Neuronal stem cell (in vitro differentiated cells): ENCODE data around the gene EGFL8.

Experiments
- DNase-seq: peaks from one replicate; pipeline ENCODE4 v3.0.0-alpha.2; 2013; ENCODE audit warnings: low spot score
- H2AFZ ChIP-seq: one replicate; pipeline ENCODE4 v1.6.1; 2013; ENCODE audit warnings: mild to moderate bottlenecking, low read length, inconsistent platforms
- H2AK5ac ChIP-seq: 2 replicates; pipeline ENCODE4 v1.6.1; 2013; ENCODE audit warnings: low read depth, mild to moderate bottlenecking, inconsistent platforms, low read length, moderate library complexity, mixed read lengths
- H2BK120ac ChIP-seq: 2 replicates; pipeline ENCODE4 v1.6.1; 2013; ENCODE audit warnings: low read depth, mild to moderate bottlenecking, inconsistent platforms, low read length, moderate library complexity, mixed read lengths
- H2BK12ac ChIP-seq: one replicate; pipeline ENCODE4 v1.6.1; 2013; ENCODE audit warnings: low read length, inconsistent platforms
- H2BK15ac ChIP-seq: 2 replicates; pipeline ENCODE4 v1.6.1; 2013; ENCODE audit warnings: mild to moderate bottlenecking, low read length, inconsistent platforms, mixed read lengths
- H2BK5ac ChIP-seq: one replicate; pipeline ENCODE4 v1.6.1; 2013; ENCODE audit warnings: inconsistent platforms, mild to moderate bottlenecking, low read length, moderate library complexity
- H3K14ac ChIP-seq: one replicate; pipeline ENCODE4 v1.6.1; 2013; ENCODE audit warnings: low read length, inconsistent platforms
- H3K18ac ChIP-seq: 2 replicates; pipeline ENCODE4 v1.6.1; 2013; ENCODE audit warnings: low read length, inconsistent platforms
- H3K23ac ChIP-seq: 2 replicates; pipeline ENCODE4 v1.6.1; 2013; ENCODE audit warnings: low read depth, mild to moderate bottlenecking, mixed read lengths, low read length, inconsistent platforms; ENCODE audit not compliant: poor library complexity
- H3K27ac ChIP-seq: replicated peaks from 3 replicates; pipeline ENCODE4 v1.5.1; 2013; ENCODE audit warnings: low read length, inconsistent platforms
- H3K27me3 ChIP-seq, 3 experiments: 2 replicates each; pipeline ENCODE4 v1.6.1; 2013; ENCODE audit warnings: low read length in 3 of 3, mild to moderate bottlenecking in 2 of 3, inconsistent platforms in 1 of 3, low read depth in 1 of 3, mixed read lengths in 1 of 3, moderate library complexity in 1 of 3; ENCODE audit not compliant: control insufficient read depth in 3 of 3, insufficient read depth in 3 of 3
- H3K36me3 ChIP-seq, 2 donors: replicated peaks in 1 of 2; 2 replicates each; pipeline ENCODE4 v1.6.1; 2013; ENCODE audit warnings: low read length in 2 of 2; ENCODE audit not compliant: control insufficient read depth in 2 of 2, insufficient read depth in 2 of 2
- H3K4ac ChIP-seq: 2 replicates; pipeline ENCODE4 v1.6.1; 2013; ENCODE audit warnings: inconsistent platforms, mild to moderate bottlenecking, low read length, moderate library complexity
- H3K4me1 ChIP-seq, 2 donors: 1 replicate in 1 of 2; 2 replicates in 1 of 2; pipeline ENCODE4 v1.6.1; 2013; ENCODE audit warnings: low read length in 2 of 2, low read depth in 1 of 2; ENCODE audit not compliant: control insufficient read depth in 2 of 2, insufficient read depth in 1 of 2
- H3K4me2 ChIP-seq: one replicate; pipeline ENCODE4 v1.6.1; 2013; ENCODE audit warnings: mild to moderate bottlenecking, low read length, inconsistent platforms; ENCODE audit not compliant: insufficient read depth, poor library complexity, severe bottlenecking
- H3K4me3 ChIP-seq, 2 donors: 2 replicates each; pipeline ENCODE4 v1.5.1; 2013; ENCODE audit warnings: low read length in 2 of 2, mild to moderate bottlenecking in 2 of 2, inconsistent platforms in 1 of 2, moderate library complexity in 1 of 2
- H3K79me1 ChIP-seq: one replicate; pipeline ENCODE4 v1.6.1; 2013; ENCODE audit warnings: low read depth, mild to moderate bottlenecking, inconsistent platforms, low read length, moderate library complexity
- H3K9ac ChIP-seq: one replicate; pipeline ENCODE4 v1.6.1; 2013; ENCODE audit warnings: mild to moderate bottlenecking, low read depth, low read length, inconsistent platforms; ENCODE audit not compliant: poor library complexity
- H3K9me3 ChIP-seq, 2 donors: replicated peaks in 1 of 2; 2 replicates each; pipeline versions ENCODE3 to v1.6.1; 2013; ENCODE audit warnings: low read length in 2 of 2, mild to moderate bottlenecking in 2 of 2, inconsistent platforms in 1 of 2, low read depth in 1 of 2, mixed read lengths in 1 of 2, moderate library complexity in 1 of 2; ENCODE audit not compliant: control insufficient read depth in 2 of 2, insufficient read depth in 1 of 2
- H4K8ac ChIP-seq: one replicate; pipeline ENCODE4 v1.6.1; 2013; ENCODE audit warnings: low read depth, mild to moderate bottlenecking, inconsistent platforms, low read length, moderate library complexity
- H4K91ac ChIP-seq: one replicate; pipeline ENCODE4 v1.6.1; 2013; ENCODE audit warnings: low read length, low read depth, mild to moderate bottlenecking, inconsistent platforms; ENCODE audit not compliant: poor library complexity
- WGBS, 2 donors: extraction: QIAGEN DNeasy Blood & Tissue Kit; methylation state at CpG; one replicate each; pipeline ENCODE4 v1.1.7; 2013; ENCODE audit warnings: missing lambda C conversion rate in 2 of 2, mixed read lengths in 1 of 2; ENCODE audit not compliant: insufficient read length in 2 of 2, insufficient replicate concordance in 1 of 2; ENCODE audit errors: extremely low coverage in 2 of 2; 5-methylcytosine and 5-hydroxymethylcytosine counted together

Gene EGFL8

GRCh38 chr6:32198866-32199265 lies 34.5 kb downstream of the EGFL8 start:
- no peak overlapping the region for H3K23ac ChIP-seq
- no peak overlapping the region for H2BK15ac ChIP-seq
- no peak overlapping the region for H3K4me3 ChIP-seq
- H3K36me3 ChIP-seq: no peaks in the 10 kb centered on the region
- H3K79me1 ChIP-seq: no peaks in the 10 kb centered on the region
- H2AFZ ChIP-seq: no peak overlapping the region
- peaks cover 20 to 25% of the 10 kb centered on the region in 2 donors for H3K4me1 ChIP-seq
- no peak overlapping the region for H3K4me2 ChIP-seq
- H3K4ac ChIP-seq: no peak overlapping the region
- no peak overlapping the region for H2BK5ac ChIP-seq
- H2BK12ac ChIP-seq: no peak overlapping the region
- H3K27me3 ChIP-seq: no peaks in the 10 kb centered on the region
- H3K27ac ChIP-seq: no peak overlapping the region
- H3K9me3 ChIP-seq: no peaks in the 10 kb centered on the region
- peak overlapping the region; percentile 65 for H2BK120ac ChIP-seq
- no peak overlapping the region for H3K14ac ChIP-seq
- DNase-seq: no peak
- peak overlapping the region; percentile 15 for H2AK5ac ChIP-seq
- H4K91ac ChIP-seq: no peak overlapping the region
- peak overlapping the region; percentile 77 for H3K18ac ChIP-seq
- WGBS, 2 donors: no CpG with 5 or more reads among the region's 17 CpGs
- no peak overlapping the region for H4K8ac ChIP-seq
- H3K9ac ChIP-seq: no peak overlapping the region

DNA sequence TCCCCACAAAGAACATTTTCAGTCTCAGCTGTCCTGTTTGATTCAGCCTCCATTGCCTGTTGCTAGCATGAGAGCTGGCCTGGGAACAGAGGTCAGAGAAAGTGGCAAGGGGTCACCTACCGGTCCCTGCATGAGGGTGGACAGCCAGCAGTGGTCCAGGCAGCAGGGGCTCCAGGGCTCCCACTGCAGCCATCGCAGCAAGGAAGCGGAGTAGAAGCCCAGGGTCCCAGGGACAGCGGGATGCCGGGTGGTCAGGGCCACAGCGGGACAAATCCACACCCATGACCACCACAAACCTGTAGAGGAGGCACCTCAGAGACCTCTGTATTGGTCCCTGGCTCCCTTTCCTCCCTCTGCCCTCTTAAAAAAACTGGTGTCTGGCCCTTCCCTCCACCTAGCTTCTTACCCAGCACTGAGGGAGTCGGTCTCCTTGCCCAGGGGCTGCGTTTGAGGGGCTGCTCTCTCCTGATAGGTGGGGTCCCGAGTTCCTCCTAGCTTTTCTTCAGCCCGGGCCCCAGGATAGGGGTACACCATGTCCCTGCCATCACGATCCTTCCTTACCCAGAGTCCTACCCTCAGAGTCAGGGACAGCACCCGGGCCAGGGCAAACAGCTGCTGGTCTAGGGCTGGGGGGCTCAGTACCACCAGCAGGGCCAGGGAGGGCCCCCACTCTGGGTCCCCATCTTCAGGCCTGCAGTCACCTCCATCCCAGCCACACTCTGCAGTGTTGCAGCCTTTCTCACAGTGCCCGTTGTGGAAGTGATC lies 36.5 kb downstream of the EGFL8 start:
- DNase-seq: no peak
- Histone ChIP-seq H3K4ac (no peak overlapping the region), H3K23ac (peak overlapping the region; percentile 76), H2BK12ac (peak overlapping the region; percentile 69), H3K4me1 (peaks cover 18 to 22% of the 10 kb centered on the region in 2 donors), H3K14ac (no peak overlapping the region), H3K79me1 (no peaks in the 10 kb centered on the region), H2AK5ac (no peak overlapping the region), H2BK120ac (no peak overlapping the region), H3K9ac (no peak overlapping the region), H2BK5ac (no peak overlapping the region), H4K91ac (no peak overlapping the region), H3K4me2 (no peak overlapping the region), H3K18ac (peak overlapping the region; percentile 13), H3K36me3 (no peaks in the 10 kb centered on the region), H3K9me3 (no peaks in the 10 kb centered on the region), H2AFZ (no peak overlapping the region), H2BK15ac (peak overlapping the region; percentile 69), H3K27me3 (no peaks in the 10 kb centered on the region), H3K4me3 (no peak overlapping the region), H4K8ac (no peak overlapping the region), H3K27ac (no peak overlapping the region)
- WGBS, 2 donors: no CpG with 5 or more reads among the region's 13 CpGs

DNA sequence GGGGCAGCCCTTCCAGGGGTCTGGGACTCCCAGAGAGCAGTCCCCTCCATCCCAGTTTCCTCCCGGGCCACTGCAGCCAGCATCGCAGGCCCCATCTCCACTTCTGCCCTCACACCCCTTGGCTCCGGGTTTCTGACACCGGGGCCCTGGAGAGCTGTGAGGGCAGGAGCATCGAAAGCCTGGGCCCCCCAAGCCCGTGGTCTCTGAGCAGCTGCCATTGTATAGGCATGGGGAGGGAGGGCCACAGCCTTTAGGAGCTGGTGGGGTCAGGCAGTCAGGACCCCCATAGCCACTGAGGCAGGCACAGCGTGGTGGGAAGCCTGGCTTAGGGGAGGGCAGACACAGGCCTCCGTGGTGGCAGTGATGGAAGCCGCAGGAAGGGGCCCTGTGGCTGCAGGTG lies 37.8 kb downstream of the EGFL8 start:
- H3K27ac ChIP-seq: no peak overlapping the region
- no CpG with 5 or more reads among the region's 9 CpGs for WGBS, 2 donors

DNA sequence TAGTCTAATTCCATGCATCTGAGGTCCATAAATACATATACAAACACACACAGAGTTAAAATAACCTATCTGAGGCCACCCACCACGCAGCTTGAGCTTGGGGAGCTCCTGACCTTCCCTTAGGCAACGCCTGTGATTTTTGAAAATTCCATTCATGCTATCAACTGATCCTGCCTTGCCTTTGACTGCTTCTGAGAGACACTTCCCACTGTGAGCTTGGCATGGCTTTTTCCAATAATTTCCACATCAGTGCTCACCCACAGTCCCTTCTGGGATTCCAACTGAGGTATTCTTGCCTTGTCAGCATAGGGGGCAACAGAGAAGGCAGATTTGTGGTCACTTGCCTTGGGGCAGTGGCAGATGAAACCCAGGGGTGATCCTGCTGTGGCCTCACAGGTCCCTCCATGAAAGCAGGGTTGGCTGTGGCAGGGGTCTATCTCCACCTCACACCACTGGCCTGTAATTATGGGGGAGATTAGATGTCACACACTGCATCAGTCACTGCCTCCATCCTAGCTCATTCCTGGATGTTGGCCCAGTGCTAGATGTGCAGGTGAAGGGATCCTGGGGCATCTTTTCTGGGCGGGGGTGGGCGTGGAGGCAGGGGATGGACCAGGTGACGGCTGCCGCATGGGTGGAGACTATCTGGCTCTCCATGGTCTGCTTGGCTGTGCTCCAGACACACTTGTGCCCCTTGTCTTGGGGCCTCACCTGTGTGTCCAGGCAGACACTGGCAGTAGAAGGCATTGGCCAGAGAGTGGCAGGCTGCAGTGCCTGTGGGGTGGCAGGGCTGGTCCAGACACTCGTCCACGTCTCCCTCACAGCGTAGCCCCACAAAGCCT lies 39.3 kb downstream of the EGFL8 start:
- Histone ChIP-seq H2BK5ac (no peak overlapping the region), H4K8ac (no peak overlapping the region), H3K36me3 (no peaks in the 10 kb centered on the region), H2AK5ac (peak overlapping the region; percentile 44), H2BK15ac (no peak overlapping the region), H2AFZ (peak overlapping the region; percentile 30), H3K27ac (no peak overlapping the region), H2BK12ac (no peak overlapping the region), H3K4me3 (no peak overlapping the region), H3K4ac (no peak overlapping the region), H3K9me3 (no peaks in the 10 kb centered on the region), H3K4me1 (peaks cover 7 to 12% of the 10 kb centered on the region in 2 donors), H3K14ac (no peak overlapping the region), H3K9ac (no peak overlapping the region), H3K79me1 (no peaks in the 10 kb centered on the region), H3K27me3 (no peaks in the 10 kb centered on the region), H3K4me2 (no peak overlapping the region), H3K23ac (no peak overlapping the region), H2BK120ac (no peak overlapping the region), H4K91ac (no peak overlapping the region), H3K18ac (peak overlapping the region; percentile 1)
- WGBS, 2 donors: no CpG with 5 or more reads among the region's 9 CpGs
- peak; percentile 45 for DNase-seq

More for the DNA sequence above, 37.8 kb downstream of the EGFL8 start:
- H3K23ac ChIP-seq: no peak overlapping the region
- no peak overlapping the region for H3K4ac ChIP-seq
- H3K4me3 ChIP-seq: no peak overlapping the region
- H3K79me1 ChIP-seq: no peaks in the 10 kb centered on the region
- peak overlapping the region; percentile 66 for H3K18ac ChIP-seq
- no peak overlapping the region for H2BK120ac ChIP-seq
- peak overlapping the region; percentile 32 for H2BK15ac ChIP-seq
- peak overlapping the region; percentile 74 for H4K91ac ChIP-seq
- peaks cover 11 to 15% of the 10 kb centered on the region in 2 donors for H3K4me1 ChIP-seq
- H3K36me3 ChIP-seq: no peaks in the 10 kb centered on the region
- no peaks in the 10 kb centered on the region for H3K27me3 ChIP-seq
- peak overlapping the region; percentile 24 for H2AK5ac ChIP-seq
- H3K14ac ChIP-seq: peak overlapping the region; percentile 1
- H2BK12ac ChIP-seq: peak overlapping the region; percentile 24
- no peak for DNase-seq
- H2BK5ac ChIP-seq: peak overlapping the region; percentile 49
- H3K9ac ChIP-seq: peak overlapping the region; percentile 9
- H2AFZ ChIP-seq: peak overlapping the region; percentile 2
- H3K9me3 ChIP-seq: no peaks in the 10 kb centered on the region
- no peak overlapping the region for H3K4me2 ChIP-seq
- no peak overlapping the region for H4K8ac ChIP-seq
